ENCODE data around the gene PSKH1.

The PSKH1 gene

GRCh38 chr16:67944690-67945391, 51.8 kb downstream of the PSKH1 start:
- Histone ChIP-seq H3K4me1 (ENCODE audit: insufficient read depth, low read length, poor library complexity, severe bottlenecking) (peaks cover 10% of the 10 kb centered on the region), H3F3A (ENCODE audit: low read depth) (no peaks in the 10 kb centered on the region; the same call in 1 of the 2 replicates), H3K9ac (ENCODE audit: low read depth, low read length, poor library complexity, severe bottlenecking) (no peak overlapping the region), H3K79me2 (ENCODE audit: insufficient read depth, low read length) (no peaks in the 10 kb centered on the region), H4K20me1 (ENCODE audit: insufficient read depth, low read length, poor library complexity, severe bottlenecking) (no peaks in the 10 kb centered on the region), H3K36me3 (ENCODE audit: insufficient read depth, low read length) (no peaks in the 10 kb centered on the region), H3K4me3 (ENCODE audit: low read length, poor library complexity, severe bottlenecking) (no peak overlapping the region), H3K9me3 (ENCODE audit: insufficient read depth, low read depth, low read length) (no peaks in the 10 kb centered on the region), H2AFZ (ENCODE audit: low read length) (no peak overlapping the region), H3K9me2 (replicated peaks; ENCODE audit: low read depth, low read length) (no peaks in the 10 kb centered on the region), H3K4me2 (ENCODE audit: low read depth, low read length, poor library complexity, severe bottlenecking) (no peak overlapping the region), H3K27me3 (ENCODE audit: insufficient read depth, low read length, poor library complexity, severe bottlenecking) (no peaks in the 10 kb centered on the region)
- TF ChIP-seq EZH2phosphoT487 (IDR thresholded peaks at IDR 0.05; ENCODE audit: borderline replicate concordance) (no peak), CTCF (conservative IDR thresholded peaks at IDR 0.05; ENCODE audit: low read length) (no peak)

- no peaks in the 10 kb centered on the region for H4K20me1 ChIP-seq (ENCODE audit: insufficient read depth, low read length, poor library complexity, severe bottlenecking)
- peaks cover 9% of the 10 kb centered on the region for H3K4me1 ChIP-seq (ENCODE audit: insufficient read depth, low read length, poor library complexity, severe bottlenecking)
These were observed 52.4 kb downstream of the PSKH1 start for GRCh38 chr16:67945392-67945933.

DNA sequence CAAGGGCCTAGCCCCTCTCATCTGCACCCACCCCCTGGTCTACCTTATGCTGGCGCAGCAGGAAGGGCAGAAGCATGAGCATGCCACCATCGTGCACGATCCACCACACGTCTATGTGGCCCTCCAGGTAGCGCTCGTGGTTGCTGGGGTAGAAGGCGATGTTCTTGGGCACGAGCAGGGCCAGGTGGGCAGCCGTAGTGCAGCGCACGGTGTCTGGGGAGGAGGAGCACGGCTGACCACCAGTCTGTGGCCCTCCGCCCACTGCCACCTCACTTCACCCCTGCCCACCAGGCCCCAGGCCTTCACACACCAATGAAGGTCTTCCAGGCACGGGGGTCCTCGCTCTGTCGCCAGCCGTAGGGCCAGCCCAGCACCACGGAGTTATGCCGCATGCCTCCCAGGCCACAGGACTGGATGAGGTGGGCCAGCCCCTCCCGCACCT, 53.1 kb downstream of the PSKH1 start:
- no peaks in the 10 kb centered on the region for H3K79me2 ChIP-seq (ENCODE audit: insufficient read depth, low read length)
- TF ChIP-seq EZH2phosphoT487 (IDR thresholded peaks at IDR 0.05; ENCODE audit: borderline replicate concordance) (no peak), CTCF (conservative IDR thresholded peaks at IDR 0.05; ENCODE audit: low read length) (no peak)
- H3K36me3 ChIP-seq (ENCODE audit: insufficient read depth, low read length): no peaks in the 10 kb centered on the region
- H3K27me3 ChIP-seq (ENCODE audit: insufficient read depth, low read length, poor library complexity, severe bottlenecking): no peaks in the 10 kb centered on the region
- H3K4me1 ChIP-seq (ENCODE audit: insufficient read depth, low read length, poor library complexity, severe bottlenecking): peaks cover 9% of the 10 kb centered on the region
- H3F3A ChIP-seq (ENCODE audit: low read depth): no peaks in the 10 kb centered on the region
- no peak overlapping the region for H2AFZ ChIP-seq (ENCODE audit: low read length)
- no peak overlapping the region for H3K4me3 ChIP-seq (ENCODE audit: low read length, poor library complexity, severe bottlenecking)
- no peak overlapping the region for H3K4me2 ChIP-seq (ENCODE audit: low read depth, low read length, poor library complexity, severe bottlenecking)
- H4K20me1 ChIP-seq (ENCODE audit: insufficient read depth, low read length, poor library complexity, severe bottlenecking): no peaks in the 10 kb centered on the region
- no peaks in the 10 kb centered on the region for H3K9me2 ChIP-seq (replicated peaks; ENCODE audit: low read depth, low read length)
- H3K9me3 ChIP-seq (ENCODE audit: insufficient read depth, low read depth, low read length): no peaks in the 10 kb centered on the region
- H3K9ac ChIP-seq (ENCODE audit: low read depth, low read length, poor library complexity, severe bottlenecking): no peak overlapping the region

More at GRCh38 chr16:67945392-67945933, 52.4 kb downstream of the PSKH1 start:
- no peaks in the 10 kb centered on the region for H3K9me2 ChIP-seq (replicated peaks; ENCODE audit: low read depth, low read length)
- H2AFZ ChIP-seq (ENCODE audit: low read length): no peak overlapping the region
- no peak overlapping the region for H3K4me3 ChIP-seq (ENCODE audit: low read length, poor library complexity, severe bottlenecking)
- no peak overlapping the region for H3K4me2 ChIP-seq (ENCODE audit: low read depth, low read length, poor library complexity, severe bottlenecking)
- no peak overlapping the region for H3K9ac ChIP-seq (ENCODE audit: low read depth, low read length, poor library complexity, severe bottlenecking)
- no peaks in the 10 kb centered on the region for H3K9me3 ChIP-seq (ENCODE audit: insufficient read depth, low read depth, low read length)
- no peaks in the 10 kb centered on the region for H3K79me2 ChIP-seq (ENCODE audit: insufficient read depth, low read length)
- no peaks in the 10 kb centered on the region for H3K27me3 ChIP-seq (ENCODE audit: insufficient read depth, low read length, poor library complexity, severe bottlenecking)
- TF ChIP-seq CTCF (conservative IDR thresholded peaks at IDR 0.05; ENCODE audit: low read length) (no peak), EZH2phosphoT487 (IDR thresholded peaks at IDR 0.05; ENCODE audit: borderline replicate concordance) (no peak)
- no peaks in the 10 kb centered on the region; the same call in 1 of the 2 replicates for H3F3A ChIP-seq (ENCODE audit: low read depth)
- H3K36me3 ChIP-seq (ENCODE audit: insufficient read depth, low read length): no peaks in the 10 kb centered on the region

Data from Loucy (cell line).